GM12873 (cell line): ENCODE results near the gene DCAF8.

Experiments
- TF ChIP-seq, protein P1 (sequence below): IDR thresholded peaks from 2 replicates; pipeline ENCODE4 v1.5.1; 2012; ENCODE audit warnings: low read depth, mild to moderate bottlenecking, moderate library complexity, low read length, control low read depth; ENCODE audit not compliant: insufficient read depth; ENCODE audit errors: missing control alignments

The DCAF8 gene

DNA sequence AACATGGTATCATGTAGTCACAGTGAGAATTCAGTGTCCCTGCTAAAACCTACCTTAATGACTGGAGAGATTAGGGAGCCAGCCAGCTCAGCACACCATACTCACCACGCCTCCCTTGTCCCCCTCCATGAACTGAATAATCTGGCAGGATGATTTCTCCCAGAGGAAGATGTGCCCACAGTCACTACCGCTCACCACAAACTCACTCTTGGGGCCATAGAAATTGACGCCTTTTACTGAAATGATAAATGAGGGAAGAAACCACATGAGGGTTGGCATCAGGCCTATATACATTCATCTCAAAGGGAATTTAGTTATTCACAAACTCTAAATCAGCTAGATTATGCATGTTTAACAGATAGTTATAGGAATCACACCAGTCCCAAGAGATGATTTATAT, 39.8 kb downstream of the DCAF8 start:
- TF ChIP-seq, protein P1, sequence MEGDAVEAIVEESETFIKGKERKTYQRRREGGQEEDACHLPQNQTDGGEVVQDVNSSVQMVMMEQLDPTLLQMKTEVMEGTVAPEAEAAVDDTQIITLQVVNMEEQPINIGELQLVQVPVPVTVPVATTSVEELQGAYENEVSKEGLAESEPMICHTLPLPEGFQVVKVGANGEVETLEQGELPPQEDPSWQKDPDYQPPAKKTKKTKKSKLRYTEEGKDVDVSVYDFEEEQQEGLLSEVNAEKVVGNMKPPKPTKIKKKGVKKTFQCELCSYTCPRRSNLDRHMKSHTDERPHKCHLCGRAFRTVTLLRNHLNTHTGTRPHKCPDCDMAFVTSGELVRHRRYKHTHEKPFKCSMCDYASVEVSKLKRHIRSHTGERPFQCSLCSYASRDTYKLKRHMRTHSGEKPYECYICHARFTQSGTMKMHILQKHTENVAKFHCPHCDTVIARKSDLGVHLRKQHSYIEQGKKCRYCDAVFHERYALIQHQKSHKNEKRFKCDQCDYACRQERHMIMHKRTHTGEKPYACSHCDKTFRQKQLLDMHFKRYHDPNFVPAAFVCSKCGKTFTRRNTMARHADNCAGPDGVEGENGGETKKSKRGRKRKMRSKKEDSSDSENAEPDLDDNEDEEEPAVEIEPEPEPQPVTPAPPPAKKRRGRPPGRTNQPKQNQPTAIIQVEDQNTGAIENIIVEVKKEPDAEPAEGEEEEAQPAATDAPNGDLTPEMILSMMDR = no peak

DNA sequence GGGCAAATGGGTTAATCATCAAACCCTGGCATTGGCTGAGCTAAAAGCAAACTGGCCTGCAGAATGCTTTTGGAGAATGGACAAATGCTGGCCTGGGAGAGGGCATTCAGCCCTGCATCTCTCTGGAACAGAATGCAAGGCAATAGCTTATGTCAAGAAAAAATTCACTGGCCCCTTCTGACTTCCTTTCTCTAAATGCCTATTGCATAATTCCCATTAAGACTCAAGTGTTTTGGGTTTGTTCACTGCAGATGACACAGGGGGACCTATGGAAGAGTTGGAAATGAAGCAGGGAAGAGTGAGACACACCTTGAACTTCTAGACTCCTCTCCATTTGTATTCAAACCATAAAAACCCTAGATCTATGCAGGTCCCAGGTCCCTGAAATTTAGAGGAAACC, 41.3 kb downstream of the DCAF8 start:
- TF ChIP-seq, protein P1 = no peak

DNA sequence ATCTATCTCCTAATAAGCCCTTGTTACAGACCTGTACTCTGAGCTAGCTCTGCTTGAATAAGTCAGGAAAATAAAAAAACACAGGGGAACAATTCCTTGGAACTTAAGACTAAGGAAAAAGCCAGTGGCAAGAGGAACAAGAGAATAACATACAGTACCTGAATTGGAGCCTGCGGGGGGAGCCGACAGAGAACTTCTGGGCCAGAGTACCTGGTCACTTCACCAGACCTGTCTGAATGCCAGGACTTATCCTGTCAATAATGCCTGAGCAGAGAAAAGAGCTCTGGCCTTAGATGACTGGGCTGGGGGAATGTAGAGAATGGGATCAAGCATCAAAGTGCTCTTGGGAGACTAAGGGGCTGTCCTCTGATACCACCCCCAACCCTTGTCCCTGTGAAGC, 42.0 kb downstream of the DCAF8 start:
- TF ChIP-seq, protein P1 = no peak

DNA sequence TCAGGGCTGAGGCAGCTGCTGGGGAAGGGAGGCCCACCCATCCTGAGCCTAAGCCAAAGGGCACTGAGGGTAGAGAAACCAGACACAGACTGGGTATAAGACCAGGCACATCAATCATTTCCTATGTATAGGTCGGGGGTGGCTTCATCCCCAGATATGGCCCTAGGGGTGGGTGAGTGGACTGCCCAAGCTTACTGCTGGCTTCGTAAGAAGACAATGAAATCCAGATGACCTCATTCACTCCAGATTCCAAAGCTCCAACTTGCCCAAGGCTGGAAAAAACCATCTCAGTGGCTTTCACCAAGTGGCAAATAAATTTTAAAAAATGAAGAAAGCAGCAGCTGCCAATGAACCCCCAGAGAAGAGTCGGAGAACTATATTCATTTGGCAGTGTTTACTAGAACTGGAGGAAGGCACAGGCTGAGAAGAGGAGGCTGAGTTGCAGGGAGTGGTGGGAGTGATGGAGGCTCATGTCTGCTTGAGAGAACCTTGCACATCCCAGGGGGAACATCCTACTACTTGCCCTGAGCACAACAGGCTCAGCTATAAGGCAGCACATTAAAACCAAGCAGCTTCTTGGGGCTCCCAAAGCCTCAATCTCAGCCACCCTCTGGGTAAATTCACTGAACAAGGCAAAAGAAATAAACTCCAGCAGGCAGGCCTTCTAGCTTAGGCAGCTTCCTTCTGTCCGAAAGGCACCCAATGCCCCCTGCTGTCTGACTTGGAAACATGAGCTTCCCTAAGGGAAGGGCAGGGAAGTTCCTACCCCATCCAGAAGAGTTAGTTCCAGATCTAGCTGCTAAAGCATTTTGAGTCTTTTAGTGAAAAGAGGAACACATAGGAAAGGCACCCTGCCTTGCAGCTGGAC, 43.1 kb downstream of the DCAF8 start:
- TF ChIP-seq, protein P1 = peak; percentile 30

DNA sequence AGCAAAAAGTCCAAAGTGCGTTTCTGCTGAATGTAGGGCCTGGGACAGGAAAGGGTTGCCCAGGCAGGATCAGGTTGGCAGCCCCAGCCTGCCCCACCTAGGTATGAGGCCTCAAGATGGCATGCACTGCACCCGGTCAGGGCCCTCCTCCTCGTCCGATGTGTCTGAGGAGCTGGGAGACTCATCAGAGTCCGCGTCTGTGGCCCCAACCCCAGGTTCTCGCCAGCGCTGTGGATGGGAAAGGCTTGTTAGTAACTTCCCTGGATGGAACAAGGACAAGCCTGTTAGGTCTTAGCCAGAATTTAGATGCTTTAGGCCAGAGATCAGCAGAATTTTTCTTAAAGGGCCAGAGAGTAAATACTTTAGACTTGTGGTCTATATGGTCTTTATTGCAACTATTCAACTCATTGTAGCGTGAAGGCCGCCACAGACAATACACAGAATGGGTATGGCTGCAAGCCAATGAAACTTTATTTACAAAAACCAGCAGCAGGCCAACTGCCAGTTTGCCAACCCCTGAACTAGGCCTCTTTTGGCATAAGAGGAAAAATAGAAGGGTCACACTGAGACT, 44.8 kb downstream of the DCAF8 start:
- TF ChIP-seq, protein P1 = no peak

DNA sequence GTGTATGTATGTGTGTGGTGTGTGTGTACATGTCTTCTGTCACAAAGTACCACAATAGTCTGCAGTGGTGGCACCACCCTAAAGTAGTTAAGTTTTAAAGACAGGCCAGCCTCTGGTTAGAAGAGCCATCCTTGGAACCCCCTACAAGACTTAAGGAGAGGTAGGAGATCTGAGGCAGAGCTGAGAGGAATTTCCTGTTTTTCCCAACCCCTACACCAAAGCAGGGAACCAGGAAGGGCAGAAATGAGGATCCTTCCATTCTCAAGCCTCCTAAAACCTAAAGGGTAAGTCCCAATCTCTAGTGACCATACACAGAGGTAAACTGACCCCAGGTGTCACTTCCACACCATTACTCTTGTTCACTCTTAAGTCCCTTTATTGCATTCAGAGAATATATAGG, 46.0 kb downstream of the DCAF8 start:
- TF ChIP-seq, protein P1 = no peak

DNA sequence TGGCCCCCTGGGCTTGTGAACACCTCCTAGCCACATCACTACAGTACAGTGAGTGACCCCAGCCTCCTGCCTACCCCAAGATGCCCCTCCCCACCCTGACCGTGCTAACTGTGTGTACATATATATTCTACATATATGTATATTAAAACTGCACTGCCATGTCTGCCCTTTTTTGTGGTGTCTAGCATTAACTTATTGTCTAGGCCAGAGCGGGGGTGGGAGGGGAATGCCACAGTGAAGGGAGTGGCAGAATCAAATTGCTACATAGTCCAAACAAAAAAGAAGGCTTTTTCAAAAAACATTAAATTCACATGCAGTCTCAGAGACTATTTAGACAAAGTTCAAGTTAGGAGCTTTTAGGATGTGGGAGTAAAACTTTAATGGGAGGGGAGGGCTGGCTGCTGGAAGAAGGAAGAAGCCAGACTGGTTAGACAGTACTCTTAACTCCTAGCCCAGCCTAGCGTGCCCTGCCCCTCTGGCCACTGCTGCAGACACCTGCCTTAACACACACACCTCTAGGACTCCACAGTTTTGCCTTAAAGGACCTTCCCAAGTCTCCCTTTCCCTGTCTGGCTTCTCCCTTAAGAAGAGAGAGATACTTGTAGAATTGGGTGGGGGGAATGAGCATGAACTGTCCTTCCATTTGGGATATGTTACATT, 47.7 kb downstream of the DCAF8 start:
- TF ChIP-seq, protein P1 = no peak
